Neural cell (in vitro differentiated cells): ENCODE data around the gene TMPRSS11A. TPM values are rescaled to one million over a fixed set of nuclear protein-coding genes. Genes with fewer than 3 reads are reported as not detected.

Experiments used
- H2AFZ ChIP-seq: fragments of 200-600, 300-800 bp; sonication (generic), shearing (Covaris generic); 2 replicates; pipeline ENCODE4 v1.6.0; 2014; ENCODE audit warnings: low read depth, mild to moderate bottlenecking, antibody characterized with exemption, low read length, moderate library complexity
- H3F3A ChIP-seq: fragments of 200-600 bp; shearing (Covaris generic); 2 replicates; pipeline ENCODE4 v1.6.1; 2016; ENCODE audit warnings: mild to moderate bottlenecking, moderate library complexity, mixed read lengths, antibody characterized with exemption, low read length; ENCODE audit not compliant: insufficient read depth, poor library complexity, severe bottlenecking
- H3K27ac ChIP-seq: fragments of 200-600, 300-800 bp; sonication (generic), shearing (Covaris generic); 2 replicates; pipeline ENCODE4 v1.5.1; 2014; ENCODE audit warnings: mild to moderate bottlenecking, low read length, moderate library complexity
- H3K27me3 ChIP-seq: fragments of 300-800, 200-600 bp; sonication (generic), shearing (Covaris generic); 2 replicates; pipeline ENCODE4 v1.6.0; 2014; ENCODE audit warnings: mild to moderate bottlenecking, low read depth, low read length, moderate library complexity; ENCODE audit not compliant: insufficient read depth
- H3K36me3 ChIP-seq: fragments of 300-800, 200-600 bp; sonication (generic), shearing (Covaris generic); 2 replicates; pipeline ENCODE4 v1.5.1; 2014; ENCODE audit warnings: mild to moderate bottlenecking, antibody characterized with exemption, low read length, moderate library complexity; ENCODE audit not compliant: insufficient read depth
- H3K4me2 ChIP-seq: fragments of 300-800, 200-600 bp; sonication (generic), shearing (Covaris generic); 2 replicates; pipeline ENCODE4 v1.6.0; 2014; ENCODE audit warnings: mild to moderate bottlenecking, low read length
- H3K4me3 ChIP-seq: fragments of 300-800, 200-600 bp; sonication (generic), shearing (Covaris generic); 2 replicates; pipeline ENCODE4 v1.5.1; 2014; ENCODE audit warnings: mild to moderate bottlenecking, low read length, moderate library complexity
- H3K79me2 ChIP-seq: fragments of 200-600 bp; shearing (Covaris generic); replicated peaks from 2 replicates; pipeline ENCODE4 v1.6.0; 2014; ENCODE audit warnings: mild to moderate bottlenecking, low read length, moderate library complexity; ENCODE audit not compliant: insufficient read depth
- H3K9ac ChIP-seq: fragments of 300-800, 200-600 bp; sonication (generic), shearing (Covaris generic); 2 replicates; pipeline ENCODE4 v1.6.1; 2016; ENCODE audit warnings: mild to moderate bottlenecking, low read length, mixed read lengths
- H3K9me2 ChIP-seq: fragments of 200-600 bp; shearing (Covaris generic); 2 replicates; pipeline ENCODE4 v1.6.1; 2016; ENCODE audit warnings: mild to moderate bottlenecking, low read length, mixed read lengths; ENCODE audit not compliant: insufficient read depth
- H3K9me3 ChIP-seq: fragments of 200-600, 300-800 bp; sonication (generic), shearing (Covaris generic); 2 replicates; pipeline ENCODE4 v1.6.1; 2016; ENCODE audit warnings: mild to moderate bottlenecking, mixed run types, low read length, moderate library complexity, mixed read lengths
- H4K20me1 ChIP-seq: fragments of 200-600 bp; shearing (Covaris generic); 2 replicates; pipeline ENCODE4 v1.6.1; 2016; ENCODE audit warnings: mild to moderate bottlenecking, mixed run types; ENCODE audit not compliant: insufficient read depth
- EP300 ChIP-seq: fragments of 450-650 bp; conservative IDR thresholded peaks from 2 replicates; pipeline ENCODE4 v1.6.1; 2014; ENCODE audit warnings: antibody characterized with exemption, mild to moderate bottlenecking, moderate library complexity; ENCODE audit not compliant: poor library complexity, severe bottlenecking
- EZH2 ChIP-seq: fragments of 200-600, 300-800 bp; shearing (Covaris generic), sonication (generic); IDR thresholded peaks from 2 replicates; pipeline ENCODE4 v1.6.1; 2014; ENCODE audit warnings: antibody characterized with exemption, low read length, borderline replicate concordance, mild to moderate bottlenecking; ENCODE audit not compliant: insufficient read depth, poor library complexity, severe bottlenecking
- MXI1 ChIP-seq: fragments of 450-650 bp; conservative IDR thresholded peaks from 2 replicates; pipeline ENCODE4 v1.6.1; 2014; ENCODE audit warnings: antibody characterized with exemption, mild to moderate bottlenecking; ENCODE audit not compliant: poor library complexity, severe bottlenecking
- POLR2AphosphoS5 ChIP-seq: IDR thresholded peaks from 2 replicates; pipeline ENCODE4 v1.6.1; 2012
- RAD21 ChIP-seq: fragments of 450-650 bp; conservative IDR thresholded peaks from 2 replicates; pipeline ENCODE4 v1.6.1; 2014; ENCODE audit warnings: antibody characterized with exemption, mild to moderate bottlenecking, moderate library complexity
- REST ChIP-seq: IDR thresholded peaks from 2 replicates; pipeline ENCODE4 v1.6.1; 2012; ENCODE audit warnings: borderline replicate concordance
- SMC3 ChIP-seq: fragments of 450-650 bp; conservative IDR thresholded peaks from 2 replicates; pipeline ENCODE4 v1.6.1; 2014; ENCODE audit warnings: antibody characterized with exemption, mild to moderate bottlenecking, moderate library complexity; ENCODE audit not compliant: poor library complexity
- TAF1 ChIP-seq: IDR thresholded peaks from 2 replicates; pipeline ENCODE4 v1.6.1; 2012; ENCODE audit warnings: low read depth
- polyA plus RNA-seq: library from polyadenylated mRNA; depleted of rRNA; stranded (reverse); fragments of >200 nt; gene quantifications from 2 replicates; pipeline ENCODE4 v1.2.3, GENCODE V29; 2014
- TF ChIP-seq, protein P1 (sequence below): fragments of 450-650 bp; IDR thresholded peaks from 2 replicates; pipeline ENCODE4 v1.5.1; 2014; ENCODE audit warnings: antibody characterized with exemption, mild to moderate bottlenecking, moderate library complexity; ENCODE audit not compliant: poor library complexity, severe bottlenecking

The TMPRSS11A gene
- polyA plus RNA-seq, 1 donor from 2014 or later = not detected

- Histone ChIP-seq H3K27me3 (no peaks in the 10 kb centered on the region), H3K36me3 (no peaks in the 10 kb centered on the region), H4K20me1 (no peaks in the 10 kb centered on the region), H3K4me3 (no peak within 1 kb of the TSS), H2AFZ (no peak within 1 kb of the TSS), H3F3A (no peaks in the 10 kb centered on the region), H3K9ac (no peak within 1 kb of the TSS), H3K79me2 (no peaks in the 10 kb centered on the region), H3K9me3 (no peaks in the 10 kb centered on the region), H3K27ac (no peak within 1 kb of the TSS), H3K9me2 (no peaks in the 10 kb centered on the region), H3K4me2 (no peak within 1 kb of the TSS)
- TF ChIP-seq POLR2AphosphoS5 (no peak), MXI1 (no peak), TAF1 (no peak), REST (no peak), SMC3 (no peak), RAD21 (no peak), EZH2 (no peak), EP300 (no peak)
- TF ChIP-seq, protein P1, sequence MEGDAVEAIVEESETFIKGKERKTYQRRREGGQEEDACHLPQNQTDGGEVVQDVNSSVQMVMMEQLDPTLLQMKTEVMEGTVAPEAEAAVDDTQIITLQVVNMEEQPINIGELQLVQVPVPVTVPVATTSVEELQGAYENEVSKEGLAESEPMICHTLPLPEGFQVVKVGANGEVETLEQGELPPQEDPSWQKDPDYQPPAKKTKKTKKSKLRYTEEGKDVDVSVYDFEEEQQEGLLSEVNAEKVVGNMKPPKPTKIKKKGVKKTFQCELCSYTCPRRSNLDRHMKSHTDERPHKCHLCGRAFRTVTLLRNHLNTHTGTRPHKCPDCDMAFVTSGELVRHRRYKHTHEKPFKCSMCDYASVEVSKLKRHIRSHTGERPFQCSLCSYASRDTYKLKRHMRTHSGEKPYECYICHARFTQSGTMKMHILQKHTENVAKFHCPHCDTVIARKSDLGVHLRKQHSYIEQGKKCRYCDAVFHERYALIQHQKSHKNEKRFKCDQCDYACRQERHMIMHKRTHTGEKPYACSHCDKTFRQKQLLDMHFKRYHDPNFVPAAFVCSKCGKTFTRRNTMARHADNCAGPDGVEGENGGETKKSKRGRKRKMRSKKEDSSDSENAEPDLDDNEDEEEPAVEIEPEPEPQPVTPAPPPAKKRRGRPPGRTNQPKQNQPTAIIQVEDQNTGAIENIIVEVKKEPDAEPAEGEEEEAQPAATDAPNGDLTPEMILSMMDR = no peak
These were observed 79.4 kb downstream of the TMPRSS11A start, which contains the start of gene TMPRSS11D for GRCh38 chr4:67883902-67884301. Gene TMPRSS11D, minus strand, starts transcription at chr4:67884002. Its CDS starts 69 bp downstream, at chr4:67883933.

- no peak overlapping the region for H2AFZ ChIP-seq
- H3K9me2 ChIP-seq = no peaks in the 10 kb centered on the region
- H3K9me3 ChIP-seq = no peaks in the 10 kb centered on the region
- no peaks in the 10 kb centered on the region for H3K36me3 ChIP-seq
- H3F3A ChIP-seq = no peaks in the 10 kb centered on the region
- TF ChIP-seq SMC3 (no peak), RAD21 (no peak), REST (no peak), POLR2AphosphoS5 (no peak)
- TF ChIP-seq, protein P1 = no peak
- no peak overlapping the region for H3K27ac ChIP-seq
- no peak overlapping the region for H3K4me2 ChIP-seq
- no peak overlapping the region for H3K9ac ChIP-seq
- no peak overlapping the region for H3K4me3 ChIP-seq
- H3K27me3 ChIP-seq = no peaks in the 10 kb centered on the region
- no peaks in the 10 kb centered on the region for H3K79me2 ChIP-seq
- H4K20me1 ChIP-seq = no peaks in the 10 kb centered on the region
These were observed 79.8 kb downstream of the TMPRSS11A start for GRCh38 chr4:67883458-67883857.
